ENCODE measurements around the gene PDLIM7.

DNA sequence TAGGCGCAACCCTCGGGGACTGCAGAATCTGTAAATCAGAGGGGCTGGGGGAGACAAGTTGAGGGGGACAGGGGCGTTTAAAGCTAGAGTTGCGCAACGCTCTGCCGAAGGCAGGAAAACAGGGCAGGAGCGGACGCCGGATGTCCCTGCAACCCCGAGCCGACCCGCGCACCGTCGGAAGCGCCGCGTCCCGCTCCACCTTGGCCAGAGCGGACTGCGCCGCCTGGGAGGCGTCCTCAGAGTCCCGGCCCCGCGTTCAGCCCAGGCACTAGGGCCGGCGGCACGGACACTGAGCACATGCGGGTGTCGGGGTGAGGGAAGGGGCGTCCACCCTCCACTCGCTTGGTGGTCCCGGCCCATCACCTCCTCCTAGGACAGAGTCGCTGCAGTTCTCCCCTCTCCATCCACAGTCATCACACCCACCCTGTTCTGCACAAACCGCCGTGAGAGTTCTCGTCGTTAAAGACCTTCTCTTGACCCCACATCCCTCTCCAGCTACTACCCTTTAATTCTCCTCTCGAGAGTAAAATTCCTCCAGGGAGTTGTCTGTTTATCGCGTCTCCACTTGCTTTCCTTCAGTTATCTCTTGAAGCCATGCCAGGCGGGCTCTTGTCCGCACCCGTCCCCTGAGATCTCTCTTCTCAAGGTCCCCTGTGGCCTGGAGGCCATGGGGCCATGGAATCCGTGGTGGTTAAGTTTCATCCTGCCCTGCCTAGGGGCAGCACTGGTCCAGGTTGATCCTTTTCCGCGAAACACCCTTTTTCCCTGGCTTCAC lies 796 bp upstream of the PDLIM7 start:
- no peak for TF ChIP-seq POLR2A (IDR thresholded peaks at IDR 0.05)
- TF ChIP-seq, protein P1, sequence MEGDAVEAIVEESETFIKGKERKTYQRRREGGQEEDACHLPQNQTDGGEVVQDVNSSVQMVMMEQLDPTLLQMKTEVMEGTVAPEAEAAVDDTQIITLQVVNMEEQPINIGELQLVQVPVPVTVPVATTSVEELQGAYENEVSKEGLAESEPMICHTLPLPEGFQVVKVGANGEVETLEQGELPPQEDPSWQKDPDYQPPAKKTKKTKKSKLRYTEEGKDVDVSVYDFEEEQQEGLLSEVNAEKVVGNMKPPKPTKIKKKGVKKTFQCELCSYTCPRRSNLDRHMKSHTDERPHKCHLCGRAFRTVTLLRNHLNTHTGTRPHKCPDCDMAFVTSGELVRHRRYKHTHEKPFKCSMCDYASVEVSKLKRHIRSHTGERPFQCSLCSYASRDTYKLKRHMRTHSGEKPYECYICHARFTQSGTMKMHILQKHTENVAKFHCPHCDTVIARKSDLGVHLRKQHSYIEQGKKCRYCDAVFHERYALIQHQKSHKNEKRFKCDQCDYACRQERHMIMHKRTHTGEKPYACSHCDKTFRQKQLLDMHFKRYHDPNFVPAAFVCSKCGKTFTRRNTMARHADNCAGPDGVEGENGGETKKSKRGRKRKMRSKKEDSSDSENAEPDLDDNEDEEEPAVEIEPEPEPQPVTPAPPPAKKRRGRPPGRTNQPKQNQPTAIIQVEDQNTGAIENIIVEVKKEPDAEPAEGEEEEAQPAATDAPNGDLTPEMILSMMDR (IDR thresholded peaks at IDR 0.05) = no peak

All from vagina (tissue), 2 donors.